Astrocyte (in vitro differentiated cells and primary cell): ENCODE measurements around the gene PHOSPHO2. TPM values are rescaled to one million over a fixed set of nuclear protein-coding genes. Genes with fewer than 3 reads are reported as not detected.

Experiments
- DNase-seq: peaks from one replicate; pipeline ENCODE4 v3.0.0-alpha.2; 2010; ENCODE audit warnings: low read depth
- FAIRE-seq: peaks from 2 replicates; lab custom pipeline; 2011; peaks lifted over from hg19 to GRCh38; lab: Jason Lieb, UNC
- H2AFZ ChIP-seq: 2 replicates; pipeline ENCODE4 v1.6.0; 2012; ENCODE audit warnings: low read depth, low read length, inconsistent platforms
- H3K27ac ChIP-seq: 2 replicates; pipeline ENCODE4 v1.5.1; 2011; ENCODE audit warnings: low read depth, low read length, inconsistent platforms
- H3K27me3 ChIP-seq: 2 replicates; pipeline ENCODE4 v1.6.0; 2011; ENCODE audit warnings: low read length, inconsistent platforms; ENCODE audit not compliant: insufficient read depth
- H3K36me3 ChIP-seq: 2 replicates; pipeline ENCODE4 v1.5.1; 2011; ENCODE audit warnings: low read length, inconsistent platforms; ENCODE audit not compliant: insufficient read depth
- H3K4me1 ChIP-seq: 2 replicates; pipeline ENCODE4 v1.5.1; 2011; ENCODE audit warnings: low read length, inconsistent platforms; ENCODE audit not compliant: insufficient read depth
- H3K4me2 ChIP-seq: 2 replicates; pipeline ENCODE4 v1.6.0; 2012; ENCODE audit warnings: low read length, inconsistent platforms
- H3K4me3 ChIP-seq: 2 replicates; pipeline ENCODE4 v1.5.1; 2011; ENCODE audit warnings: low read depth, mild to moderate bottlenecking, low read length, inconsistent platforms; ENCODE audit not compliant: insufficient read depth
- H3K79me2 ChIP-seq: 2 replicates; pipeline ENCODE4 v1.6.0; 2012; ENCODE audit warnings: mild to moderate bottlenecking, low read length, inconsistent platforms; ENCODE audit not compliant: insufficient read depth
- H3K9ac ChIP-seq: 2 replicates; pipeline ENCODE4 v1.6.0; 2012; ENCODE audit warnings: mild to moderate bottlenecking, low read length, inconsistent platforms
- H3K9me3 ChIP-seq: 2 replicates; pipeline ENCODE4 v1.5.1; 2012; ENCODE audit warnings: low read depth, mild to moderate bottlenecking, low read length, inconsistent platforms; ENCODE audit not compliant: insufficient read depth
- H4K20me1 ChIP-seq: 2 replicates; pipeline ENCODE4 v1.6.0; 2012; ENCODE audit warnings: low read length, inconsistent platforms; ENCODE audit not compliant: insufficient read depth
- H3K27ac Mint-ChIP-seq: one replicate; pipeline ENCODE4 v1.8.0; 2021; ENCODE audit warnings: mild to moderate bottlenecking, mixed read lengths; ENCODE audit not compliant: unreplicated experiment
- H3K27me3 Mint-ChIP-seq: one replicate; pipeline ENCODE4 v1.8.0; 2021; ENCODE audit warnings: low read depth, mixed read lengths; ENCODE audit not compliant: unreplicated experiment
- H3K36me3 Mint-ChIP-seq: one replicate; pipeline ENCODE4 v1.8.0; 2021; ENCODE audit warnings: low read depth, mixed read lengths; ENCODE audit not compliant: unreplicated experiment
- H3K4me1 Mint-ChIP-seq: one replicate; pipeline ENCODE4 v1.8.0; 2021; ENCODE audit warnings: low read depth, mixed read lengths; ENCODE audit not compliant: unreplicated experiment
- H3K4me3 Mint-ChIP-seq: one replicate; pipeline ENCODE4 v1.8.0; 2021; ENCODE audit warnings: mild to moderate bottlenecking, moderate library complexity, mixed read lengths; ENCODE audit not compliant: unreplicated experiment
- H3K9me3 Mint-ChIP-seq: one replicate; pipeline ENCODE4 v1.8.0; 2021; ENCODE audit warnings: mild to moderate bottlenecking, mixed read lengths; ENCODE audit not compliant: unreplicated experiment
- EZH2 ChIP-seq: IDR thresholded peaks from 2 replicates; pipeline ENCODE4 v1.6.1; 2012; ENCODE audit warnings: mild to moderate bottlenecking, low read length, inconsistent platforms; ENCODE audit not compliant: insufficient read depth
- total RNA-seq: library from RNA; stranded (reverse); gene quantifications from 2 replicates; pipeline ENCODE4 v1.2.1, GENCODE V29; 2021
- TF ChIP-seq, protein P1 (sequence below): IDR thresholded peaks from 2 replicates; pipeline ENCODE4 v1.5.1; 2011; ENCODE audit warnings: low read depth, mild to moderate bottlenecking, inconsistent platforms, low read length, moderate library complexity; ENCODE audit not compliant: insufficient read depth

The PHOSPHO2 gene
- total RNA-seq, 1 donor from 2014 or later, result 3.0 TPM

DNA sequence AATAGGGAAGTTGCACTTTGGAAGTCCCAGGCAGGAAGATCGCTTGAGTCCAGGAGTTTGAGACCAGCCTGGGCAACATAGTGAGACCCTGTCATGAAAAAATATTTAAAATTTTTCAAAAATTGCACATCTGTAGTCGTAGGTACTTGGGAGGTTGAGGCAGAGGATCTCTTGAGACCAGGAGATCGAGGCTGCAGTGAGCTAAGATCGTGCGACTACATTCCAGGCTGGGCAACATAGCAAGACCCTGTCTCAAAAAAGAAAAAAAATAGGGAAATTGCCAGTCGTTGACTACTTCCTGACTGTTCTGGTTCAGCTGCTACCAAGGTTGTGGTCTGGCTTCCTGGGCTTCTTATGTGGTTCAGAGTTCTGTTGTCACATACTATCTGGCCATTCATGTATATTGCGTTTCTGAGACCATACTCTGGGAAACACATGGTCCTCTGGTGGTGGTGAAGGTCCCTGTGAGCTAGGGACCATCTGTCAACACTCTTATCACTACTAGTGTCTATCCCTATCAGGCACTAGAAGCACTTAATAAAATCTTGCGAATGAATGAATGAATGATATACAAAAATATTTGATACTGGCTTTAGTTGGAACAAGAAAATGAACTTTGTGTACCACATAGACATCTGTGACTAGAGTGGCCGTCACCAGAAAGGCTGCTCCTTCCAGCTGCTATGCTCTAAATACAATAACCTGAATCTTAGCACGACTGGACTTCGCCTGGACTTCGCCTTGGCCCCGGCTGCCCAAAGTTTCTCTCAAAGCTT is 38.5 kb downstream of the PHOSPHO2 start:
- Histone ChIP-seq H3K36me3 (no peaks in the 10 kb centered on the region), H4K20me1 (no peaks in the 10 kb centered on the region), H3K4me1 (peaks cover 3% of the 10 kb centered on the region), H3K9me3 (no peaks in the 10 kb centered on the region), H3K79me2 (peaks cover 4% of the 10 kb centered on the region), H3K4me2 (peak overlapping the region; percentile 91), H2AFZ (peak overlapping the region; percentile 90), H3K27me3 (no peaks in the 10 kb centered on the region), H3K4me3 (peak overlapping the region; percentile 65), H3K27ac (no peak overlapping the region), H3K9ac (peak overlapping the region; percentile 79)
- FAIRE-seq, result no peak
- DNase-seq, result no peak
- Mint-ChIP-seq H3K36me3 (no peaks in the 10 kb centered on the region), H3K4me3 (peak overlapping the region; percentile 92), H3K4me1 (peaks cover 11% of the 10 kb centered on the region), H3K27ac (peak overlapping the region; percentile 72), H3K9me3 (no peaks in the 10 kb centered on the region), H3K27me3 (peaks cover 9% of the 10 kb centered on the region)
- TF ChIP-seq, protein P1, sequence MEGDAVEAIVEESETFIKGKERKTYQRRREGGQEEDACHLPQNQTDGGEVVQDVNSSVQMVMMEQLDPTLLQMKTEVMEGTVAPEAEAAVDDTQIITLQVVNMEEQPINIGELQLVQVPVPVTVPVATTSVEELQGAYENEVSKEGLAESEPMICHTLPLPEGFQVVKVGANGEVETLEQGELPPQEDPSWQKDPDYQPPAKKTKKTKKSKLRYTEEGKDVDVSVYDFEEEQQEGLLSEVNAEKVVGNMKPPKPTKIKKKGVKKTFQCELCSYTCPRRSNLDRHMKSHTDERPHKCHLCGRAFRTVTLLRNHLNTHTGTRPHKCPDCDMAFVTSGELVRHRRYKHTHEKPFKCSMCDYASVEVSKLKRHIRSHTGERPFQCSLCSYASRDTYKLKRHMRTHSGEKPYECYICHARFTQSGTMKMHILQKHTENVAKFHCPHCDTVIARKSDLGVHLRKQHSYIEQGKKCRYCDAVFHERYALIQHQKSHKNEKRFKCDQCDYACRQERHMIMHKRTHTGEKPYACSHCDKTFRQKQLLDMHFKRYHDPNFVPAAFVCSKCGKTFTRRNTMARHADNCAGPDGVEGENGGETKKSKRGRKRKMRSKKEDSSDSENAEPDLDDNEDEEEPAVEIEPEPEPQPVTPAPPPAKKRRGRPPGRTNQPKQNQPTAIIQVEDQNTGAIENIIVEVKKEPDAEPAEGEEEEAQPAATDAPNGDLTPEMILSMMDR, result no peak
- no peak for TF ChIP-seq EZH2

DNA sequence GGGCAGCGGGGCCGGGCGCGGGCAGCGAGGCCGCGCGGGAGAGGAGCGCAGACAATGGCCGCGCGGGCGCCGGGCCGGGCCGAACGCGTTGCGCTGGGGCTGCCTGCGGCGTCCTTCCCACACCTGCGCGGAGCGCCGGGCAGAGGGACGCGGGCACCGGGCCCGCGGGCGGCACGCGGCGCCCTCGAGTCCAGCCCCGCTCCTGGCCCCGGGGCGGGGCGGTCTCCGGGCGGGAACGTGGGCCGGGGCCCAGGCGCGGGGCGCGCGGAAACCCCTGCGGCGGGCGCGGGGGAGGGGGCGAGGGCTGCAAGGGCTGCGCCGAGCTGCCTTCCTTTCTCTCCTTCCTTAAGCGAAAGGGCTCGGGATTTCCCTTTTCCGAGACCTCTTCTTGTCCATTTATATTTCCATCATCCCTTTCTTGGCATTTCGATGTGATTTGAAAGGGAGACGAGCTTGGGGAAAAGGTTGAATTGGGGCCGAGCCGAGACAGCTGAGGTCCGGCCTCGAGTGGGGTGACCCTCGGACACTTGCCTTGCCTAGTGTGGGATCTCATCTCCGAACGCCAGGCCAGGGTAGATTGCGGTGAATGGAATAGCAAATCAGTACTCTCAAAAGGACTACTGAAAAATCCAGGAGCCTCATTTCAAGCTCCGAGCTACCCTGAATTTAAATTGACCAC is 40.0 kb downstream of the PHOSPHO2 start:
- H3K4me3 Mint-ChIP-seq, result peak overlapping the region; percentile 88
- Histone ChIP-seq H3K4me3 (peak overlapping the region; percentile 74), H3K4me1 (no peaks in the 10 kb centered on the region), H3K4me2 (peak overlapping the region; percentile 91), H4K20me1 (no peaks in the 10 kb centered on the region), H3K9me3 (no peaks in the 10 kb centered on the region), H2AFZ (peak overlapping the region; percentile 90), H3K36me3 (peaks cover 3% of the 10 kb centered on the region), H3K79me2 (peaks cover 4% of the 10 kb centered on the region), H3K27me3 (no peaks in the 10 kb centered on the region), H3K9ac (peak overlapping the region; percentile 79), H3K27ac (no peak overlapping the region)
- peaks cover 7% of the 10 kb centered on the region for H3K4me1 Mint-ChIP-seq
- no peak for TF ChIP-seq EZH2
- TF ChIP-seq, protein P1, result no peak
- H3K27me3 Mint-ChIP-seq, result peaks cover 9% of the 10 kb centered on the region
- H3K27ac Mint-ChIP-seq, result no peak overlapping the region
- no peak for FAIRE-seq
- DNase-seq, result no peak
- no peaks in the 10 kb centered on the region for H3K36me3 Mint-ChIP-seq
- H3K9me3 Mint-ChIP-seq, result peaks cover 1% of the 10 kb centered on the region
